Nephron progenitor cell (in vitro differentiated cells): ENCODE measurements around the gene IQCN.

Experiments used
- DNase-seq: peaks from one replicate; pipeline ENCODE4 v3.0.0; 2021
- H3K27ac Mint-ChIP-seq: 2 replicates; pipeline ENCODE4 v1.8.0; 2021; ENCODE audit warnings: mild to moderate bottlenecking, moderate library complexity, mixed read lengths
- H3K27me3 Mint-ChIP-seq: 2 replicates; pipeline ENCODE4 v1.8.0; 2021; ENCODE audit warnings: mild to moderate bottlenecking, low read depth, mixed read lengths; ENCODE audit not compliant: poor library complexity
- H3K36me3 Mint-ChIP-seq: 2 replicates; pipeline ENCODE4 v1.8.0; 2021; ENCODE audit warnings: low read depth, mixed read lengths
- H3K4me1 Mint-ChIP-seq: 2 replicates; pipeline ENCODE4 v1.8.0; 2021; ENCODE audit warnings: mixed read lengths
- H3K4me3 Mint-ChIP-seq: 2 replicates; pipeline ENCODE4 v1.8.0; 2021; ENCODE audit warnings: mild to moderate bottlenecking, moderate library complexity, mixed read lengths
- H3K9me3 Mint-ChIP-seq: 2 replicates; pipeline ENCODE4 v1.8.0; 2021; ENCODE audit warnings: mild to moderate bottlenecking, moderate library complexity, mixed read lengths
- CTCF ChIP-seq: fragments of 200-600 bp; sonication (generic); IDR thresholded peaks from 2 replicates; pipeline ENCODE4 v1.5.0; 2021; ENCODE audit warnings: antibody characterized with exemption

Gene IQCN

GRCh38 chr19:18311502-18312091 lies 37.3 kb upstream of the IQCN start:
- no peak for DNase-seq
- no peak for TF ChIP-seq CTCF

DNA sequence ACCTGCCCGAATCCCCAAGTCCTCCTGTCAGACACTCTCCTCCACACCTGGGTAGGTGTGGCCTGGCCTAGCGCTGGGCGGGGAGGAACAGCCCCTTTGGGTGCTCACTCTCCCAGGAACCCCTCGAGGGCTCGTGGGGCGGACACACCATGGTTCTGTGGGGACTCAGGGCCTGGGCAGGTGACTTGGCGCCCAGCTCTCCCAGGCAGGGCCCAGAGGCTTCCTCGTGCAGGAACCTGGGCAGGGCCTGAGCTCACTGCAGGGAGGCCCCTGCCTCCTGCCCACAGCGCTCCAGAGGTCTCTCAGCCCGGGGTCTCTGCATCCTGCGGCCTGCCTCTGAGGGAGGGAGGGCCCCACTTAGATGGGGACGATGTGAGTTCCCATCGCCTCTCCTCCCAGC lies 36.7 kb upstream of the IQCN start:
- Mint-ChIP-seq H3K4me1 (peaks cover 19% of the 10 kb centered on the region), H3K27me3 (no peaks in the 10 kb centered on the region), H3K27ac (no peak overlapping the region), H3K36me3 (peaks cover 24% of the 10 kb centered on the region), H3K4me3 (no peak overlapping the region), H3K9me3 (no peaks in the 10 kb centered on the region)
- DNase-seq = no peak
- no peak for TF ChIP-seq CTCF

More at GRCh38 chr19:18311502-18312091, 37.3 kb upstream of the IQCN start:
- Mint-ChIP-seq H3K4me1 (peaks cover 13% of the 10 kb centered on the region), H3K27me3 (no peaks in the 10 kb centered on the region), H3K36me3 (peaks cover 23% of the 10 kb centered on the region), H3K9me3 (no peaks in the 10 kb centered on the region), H3K4me3 (no peak overlapping the region), H3K27ac (no peak overlapping the region)

- no peaks in the 10 kb centered on the region for H3K27me3 Mint-ChIP-seq
- TF ChIP-seq CTCF = no peak
Measured at GRCh38 chr19:18310118-18310909, 36.1 kb upstream of the IQCN start.

GRCh38 chr19:18309525-18310064 lies 35.3 kb upstream of the IQCN start:
- Mint-ChIP-seq H3K4me1 (peaks cover 33% of the 10 kb centered on the region), H3K4me3 (no peak overlapping the region), H3K27ac (no peak overlapping the region), H3K9me3 (no peaks in the 10 kb centered on the region), H3K36me3 (peaks cover 24% of the 10 kb centered on the region), H3K27me3 (no peaks in the 10 kb centered on the region)
- no peak for DNase-seq
- no peak for TF ChIP-seq CTCF

More at GRCh38 chr19:18310118-18310909, 36.1 kb upstream of the IQCN start:
- H3K9me3 Mint-ChIP-seq = no peaks in the 10 kb centered on the region
- no peak overlapping the region for H3K4me3 Mint-ChIP-seq
- no peak for DNase-seq
- H3K27ac Mint-ChIP-seq = no peak overlapping the region
- peaks cover 25% of the 10 kb centered on the region for H3K4me1 Mint-ChIP-seq
- peaks cover 24% of the 10 kb centered on the region for H3K36me3 Mint-ChIP-seq

- no peaks in the 10 kb centered on the region for H3K9me3 Mint-ChIP-seq
- no peak for TF ChIP-seq CTCF
- H3K27ac Mint-ChIP-seq = no peak overlapping the region
- DNase-seq = no peak
- peaks cover 19% of the 10 kb centered on the region for H3K36me3 Mint-ChIP-seq
- H3K4me3 Mint-ChIP-seq = no peak overlapping the region
- H3K4me1 Mint-ChIP-seq = peaks cover 39% of the 10 kb centered on the region
- H3K27me3 Mint-ChIP-seq = no peaks in the 10 kb centered on the region
Measured at GRCh38 chr19:18308948-18309325, 34.7 kb upstream of the IQCN start.
